Measurements from ENCODE around the gene KRCC1.
A peak's percentile ranks its signal among the peaks of the same experiment; 100 is the strongest.

The KRCC1 gene

GRCh38 chr2:88078643-88079172 is 23.1 kb upstream of the KRCC1 start:
- Histone ChIP-seq H3K23ac (ENCODE audit: low read length in 2 of 2) (no peak overlapping the region), H2BK5ac (ENCODE audit: low read depth, low read length, poor library complexity, severe bottlenecking) (no peak overlapping the region), H3K4me3 (ENCODE audit: insufficient read depth in 1 of 2, low read depth in 1 of 2, low read length in 2 of 2) (no peak overlapping the region), H2AFZ (ENCODE audit: low read depth, low read length) (no peak overlapping the region), H2AK5ac (ENCODE audit: low read length, severe bottlenecking) (no peak overlapping the region), H3K79me1 (replicated peaks; ENCODE audit: low read length, poor library complexity, severe bottlenecking) (no peaks in the 10 kb centered on the region), H4K8ac (ENCODE audit: low read length) (no peak overlapping the region), H3K36me3 (ENCODE audit: control insufficient read depth in 1 of 2, insufficient read depth in 2 of 2, low read depth in 1 of 2, low read length in 2 of 2) (no peaks in the 10 kb centered on the region), H3K18ac (ENCODE audit: low read depth in 1 of 2, low read length in 2 of 2) (no peak overlapping the region), H4K91ac (ENCODE audit: low read length) (no peak overlapping the region), H3K9me3 (ENCODE audit: control insufficient read depth, low read length) (no peaks in the 10 kb centered on the region), H3K14ac (ENCODE audit: low read length in 2 of 2) (no peak overlapping the region), H3K27me3 (ENCODE audit: control insufficient read depth in 1 of 2, insufficient read depth in 1 of 2, low read length in 2 of 2) (peaks cover 0 to 17% of the 10 kb centered on the region in 2 experiments), H3K4ac (ENCODE audit: low read depth in 1 of 2, low read length in 2 of 2) (no peak overlapping the region), H2BK12ac (ENCODE audit: low read length in 2 of 2) (no peak overlapping the region), H3K27ac (ENCODE audit: low read length, poor library complexity, severe bottlenecking) (no peak overlapping the region), H3K4me2 (ENCODE audit: low read length, poor library complexity, severe bottlenecking) (no peak overlapping the region), H2BK15ac (ENCODE audit: low read depth, poor library complexity, severe bottlenecking) (no peak overlapping the region), H3K9ac (ENCODE audit: low read length) (no peak overlapping the region), H2BK120ac (ENCODE audit: low read depth, low read length) (no peak overlapping the region), H3K4me1 (ENCODE audit: control insufficient read depth, insufficient read depth, low read depth, low read length) (peaks cover 1% of the 10 kb centered on the region)
- WGBS, result 100% methylated on average over 1 of the region's 3 CpGs
- DNase-seq, result no peak

DNA sequence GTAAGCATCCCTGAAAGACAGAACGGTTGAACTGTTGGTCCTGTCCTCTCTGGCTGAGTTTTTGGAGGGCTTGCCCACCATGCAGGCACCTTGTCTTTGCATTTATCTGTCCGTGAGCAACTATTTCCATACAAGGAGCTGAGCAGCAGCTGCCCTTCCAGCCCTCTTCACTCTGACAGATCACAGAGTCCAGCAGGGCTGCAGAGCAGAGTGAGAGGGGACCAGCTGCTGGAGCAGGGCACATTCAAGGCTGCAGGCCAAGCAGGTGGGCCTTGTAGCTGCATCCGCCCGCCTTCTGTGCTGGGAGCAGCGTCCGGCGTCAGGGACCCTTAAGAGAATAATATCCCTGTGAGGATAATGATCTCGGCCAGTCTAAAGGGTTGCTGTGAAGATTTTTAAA is 21.5 kb upstream of the KRCC1 start:
- Histone ChIP-seq H3K4ac (ENCODE audit: low read depth in 1 of 2, low read length in 2 of 2) (no peak overlapping the region), H2BK5ac (ENCODE audit: low read depth, low read length, poor library complexity, severe bottlenecking) (no peak overlapping the region), H2AFZ (ENCODE audit: low read depth, low read length) (no peak overlapping the region), H3K4me1 (ENCODE audit: control insufficient read depth, insufficient read depth, low read depth, low read length) (peaks cover 1% of the 10 kb centered on the region), H3K9me3 (ENCODE audit: control insufficient read depth, low read length) (no peaks in the 10 kb centered on the region), H2BK12ac (ENCODE audit: low read length in 2 of 2) (no peak overlapping the region), H4K91ac (ENCODE audit: low read length) (no peak overlapping the region), H3K23ac (ENCODE audit: low read length in 2 of 2) (no peak overlapping the region), H3K27me3 (ENCODE audit: control insufficient read depth in 1 of 2, insufficient read depth in 1 of 2, low read length in 2 of 2) (peaks cover 0 to 4% of the 10 kb centered on the region in 2 experiments), H3K79me1 (replicated peaks; ENCODE audit: low read length, poor library complexity, severe bottlenecking) (no peaks in the 10 kb centered on the region), H2BK120ac (ENCODE audit: low read depth, low read length) (no peak overlapping the region), H3K14ac (ENCODE audit: low read length in 2 of 2) (no peak overlapping the region), H3K4me3 (ENCODE audit: insufficient read depth in 1 of 2, low read depth in 1 of 2, low read length in 2 of 2) (no peak overlapping the region), H2BK15ac (ENCODE audit: low read depth, poor library complexity, severe bottlenecking) (no peak overlapping the region), H3K36me3 (ENCODE audit: control insufficient read depth in 1 of 2, insufficient read depth in 2 of 2, low read depth in 1 of 2, low read length in 2 of 2) (no peaks in the 10 kb centered on the region), H3K18ac (ENCODE audit: low read depth in 1 of 2, low read length in 2 of 2) (no peak overlapping the region), H4K8ac (ENCODE audit: low read length) (no peak overlapping the region), H2AK5ac (ENCODE audit: low read length, severe bottlenecking) (no peak overlapping the region), H3K27ac (ENCODE audit: low read length, poor library complexity, severe bottlenecking) (no peak overlapping the region), H3K4me2 (ENCODE audit: low read length, poor library complexity, severe bottlenecking) (no peak overlapping the region), H3K9ac (ENCODE audit: low read length) (no peak overlapping the region)
- 93% methylated on average over 8 of the region's 8 CpGs for WGBS
- DNase-seq, result no peak

GRCh38 chr2:88074854-88075292 is 19.3 kb upstream of the KRCC1 start:
- DNase-seq, result peak; percentile 65
- Histone ChIP-seq H3K4me3 (ENCODE audit: insufficient read depth in 1 of 2, low read depth in 1 of 2, low read length in 2 of 2) (no peak overlapping the region), H4K91ac (ENCODE audit: low read length) (no peak overlapping the region), H2BK120ac (ENCODE audit: low read depth, low read length) (no peak overlapping the region), H3K4me1 (ENCODE audit: control insufficient read depth, insufficient read depth, low read depth, low read length) (peaks cover 1% of the 10 kb centered on the region), H3K9ac (ENCODE audit: low read length) (no peak overlapping the region), H3K9me3 (ENCODE audit: control insufficient read depth, low read length) (no peaks in the 10 kb centered on the region), H3K79me1 (replicated peaks; ENCODE audit: low read length, poor library complexity, severe bottlenecking) (no peaks in the 10 kb centered on the region), H2AFZ (ENCODE audit: low read depth, low read length) (no peak overlapping the region), H2BK5ac (ENCODE audit: low read depth, low read length, poor library complexity, severe bottlenecking) (no peak overlapping the region), H4K8ac (ENCODE audit: low read length) (no peak overlapping the region), H3K14ac (ENCODE audit: low read length in 2 of 2) (no peak overlapping the region), H3K27ac (ENCODE audit: low read length, poor library complexity, severe bottlenecking) (peak overlapping the region; percentile 44), H3K4me2 (ENCODE audit: low read length, poor library complexity, severe bottlenecking) (no peak overlapping the region), H2BK15ac (ENCODE audit: low read depth, poor library complexity, severe bottlenecking) (no peak overlapping the region), H2AK5ac (ENCODE audit: low read length, severe bottlenecking) (no peak overlapping the region), H3K36me3 (ENCODE audit: control insufficient read depth in 1 of 2, insufficient read depth in 2 of 2, low read depth in 1 of 2, low read length in 2 of 2) (no peaks in the 10 kb centered on the region), H3K18ac (ENCODE audit: low read depth in 1 of 2, low read length in 2 of 2) (no peak overlapping the region), H3K27me3 (ENCODE audit: control insufficient read depth in 1 of 2, insufficient read depth in 1 of 2, low read length in 2 of 2) (no peaks in the 10 kb centered on the region), H2BK12ac (ENCODE audit: low read length in 2 of 2) (no peak overlapping the region), H3K23ac (ENCODE audit: low read length in 2 of 2) (no peak overlapping the region), H3K4ac (ENCODE audit: low read depth in 1 of 2, low read length in 2 of 2) (no peak overlapping the region)
- 56% methylated on average over 4 of the region's 4 CpGs for WGBS

DNA sequence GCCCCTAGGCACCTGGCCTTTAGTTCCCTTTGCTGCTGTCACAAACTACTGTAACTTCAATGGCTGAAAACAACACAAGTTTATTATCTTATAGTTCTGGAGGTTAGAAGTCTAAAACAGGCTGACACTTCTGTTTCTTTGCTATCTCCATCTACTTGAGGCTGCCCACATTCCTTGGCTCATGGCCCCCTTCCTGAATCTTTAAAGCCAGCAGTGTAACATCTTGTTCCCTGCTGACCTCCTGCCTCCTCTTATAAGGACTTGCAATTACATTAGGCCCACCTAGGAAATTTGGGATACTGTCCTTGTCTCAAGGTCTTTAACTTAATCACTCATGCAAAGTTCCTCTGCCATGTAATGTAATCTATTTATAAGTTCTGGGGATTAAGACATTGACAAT is 18.6 kb upstream of the KRCC1 start:
- Histone ChIP-seq H3K27me3 (ENCODE audit: control insufficient read depth in 1 of 2, insufficient read depth in 1 of 2, low read length in 2 of 2) (no peaks in the 10 kb centered on the region), H3K9me3 (ENCODE audit: control insufficient read depth, low read length) (no peaks in the 10 kb centered on the region), H3K4ac (ENCODE audit: low read depth in 1 of 2, low read length in 2 of 2) (no peak overlapping the region), H3K9ac (ENCODE audit: low read length) (no peak overlapping the region), H4K91ac (ENCODE audit: low read length) (no peak overlapping the region), H3K18ac (ENCODE audit: low read depth in 1 of 2, low read length in 2 of 2) (no peak overlapping the region), H2AFZ (ENCODE audit: low read depth, low read length) (no peak overlapping the region), H4K8ac (ENCODE audit: low read length) (no peak overlapping the region), H3K27ac (ENCODE audit: low read length, poor library complexity, severe bottlenecking) (no peak overlapping the region), H3K4me2 (ENCODE audit: low read length, poor library complexity, severe bottlenecking) (no peak overlapping the region), H2BK120ac (ENCODE audit: low read depth, low read length) (no peak overlapping the region), H3K4me1 (ENCODE audit: control insufficient read depth, insufficient read depth, low read depth, low read length) (peaks cover 1% of the 10 kb centered on the region), H2AK5ac (ENCODE audit: low read length, severe bottlenecking) (no peak overlapping the region), H3K36me3 (ENCODE audit: control insufficient read depth in 1 of 2, insufficient read depth in 2 of 2, low read depth in 1 of 2, low read length in 2 of 2) (no peaks in the 10 kb centered on the region), H2BK12ac (ENCODE audit: low read length in 2 of 2) (no peak overlapping the region), H3K4me3 (ENCODE audit: insufficient read depth in 1 of 2, low read depth in 1 of 2, low read length in 2 of 2) (no peak overlapping the region), H3K14ac (ENCODE audit: low read length in 2 of 2) (no peak overlapping the region), H3K79me1 (replicated peaks; ENCODE audit: low read length, poor library complexity, severe bottlenecking) (no peaks in the 10 kb centered on the region), H3K23ac (ENCODE audit: low read length in 2 of 2) (no peak overlapping the region), H2BK15ac (ENCODE audit: low read depth, poor library complexity, severe bottlenecking) (no peak overlapping the region), H2BK5ac (ENCODE audit: low read depth, low read length, poor library complexity, severe bottlenecking) (no peak overlapping the region)
- no peak for DNase-seq

Data from mesenchymal stem cell (in vitro differentiated cells and primary cell).